Panc1 (cell line): ENCODE measurements around the gene SLC22A3.

Source experiments
- POLR2AphosphoS5 ChIP-seq: IDR thresholded peaks from 2 replicates; pipeline ENCODE4 v1.6.1; 2012; ENCODE audit warnings: mild to moderate bottlenecking, low read depth, low read length, moderate library complexity
- TCF7L2 ChIP-seq: IDR thresholded peaks from 2 replicates; pipeline ENCODE4 v1.6.1; 2011; ENCODE audit warnings: mild to moderate bottlenecking, low read depth, low read length, inconsistent platforms
- TF ChIP-seq, protein P1 (sequence below): fragments of 450-650 bp; IDR thresholded peaks from 2 replicates; pipeline ENCODE4 v1.5.1; 2017; ENCODE audit warnings: mild to moderate bottlenecking

DNA sequence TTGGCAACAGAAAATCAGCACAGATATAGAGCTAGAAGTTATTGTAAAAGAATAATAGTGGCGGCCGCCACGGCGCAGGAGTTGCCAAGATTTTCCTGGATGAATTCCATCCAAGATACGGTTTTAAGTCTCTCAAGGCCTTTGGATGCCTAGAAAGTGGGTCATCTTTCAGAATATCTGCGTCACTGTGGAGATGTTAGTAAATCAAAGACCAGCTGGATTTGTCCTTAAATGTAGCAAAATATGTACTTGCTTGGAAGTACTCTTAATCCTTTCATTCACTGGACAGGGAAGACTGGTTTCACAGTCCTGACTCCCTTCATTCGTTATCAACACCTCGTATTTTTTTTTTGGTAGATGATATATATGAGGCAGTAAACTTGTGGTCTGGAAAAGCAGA is 83.0 kb downstream of the SLC22A3 start:
- no peak for TF ChIP-seq TCF7L2
- TF ChIP-seq, protein P1, sequence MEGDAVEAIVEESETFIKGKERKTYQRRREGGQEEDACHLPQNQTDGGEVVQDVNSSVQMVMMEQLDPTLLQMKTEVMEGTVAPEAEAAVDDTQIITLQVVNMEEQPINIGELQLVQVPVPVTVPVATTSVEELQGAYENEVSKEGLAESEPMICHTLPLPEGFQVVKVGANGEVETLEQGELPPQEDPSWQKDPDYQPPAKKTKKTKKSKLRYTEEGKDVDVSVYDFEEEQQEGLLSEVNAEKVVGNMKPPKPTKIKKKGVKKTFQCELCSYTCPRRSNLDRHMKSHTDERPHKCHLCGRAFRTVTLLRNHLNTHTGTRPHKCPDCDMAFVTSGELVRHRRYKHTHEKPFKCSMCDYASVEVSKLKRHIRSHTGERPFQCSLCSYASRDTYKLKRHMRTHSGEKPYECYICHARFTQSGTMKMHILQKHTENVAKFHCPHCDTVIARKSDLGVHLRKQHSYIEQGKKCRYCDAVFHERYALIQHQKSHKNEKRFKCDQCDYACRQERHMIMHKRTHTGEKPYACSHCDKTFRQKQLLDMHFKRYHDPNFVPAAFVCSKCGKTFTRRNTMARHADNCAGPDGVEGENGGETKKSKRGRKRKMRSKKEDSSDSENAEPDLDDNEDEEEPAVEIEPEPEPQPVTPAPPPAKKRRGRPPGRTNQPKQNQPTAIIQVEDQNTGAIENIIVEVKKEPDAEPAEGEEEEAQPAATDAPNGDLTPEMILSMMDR = no peak
- no peak for TF ChIP-seq POLR2AphosphoS5
